Measurements from ENCODE around the gene HECTD3.

DNA sequence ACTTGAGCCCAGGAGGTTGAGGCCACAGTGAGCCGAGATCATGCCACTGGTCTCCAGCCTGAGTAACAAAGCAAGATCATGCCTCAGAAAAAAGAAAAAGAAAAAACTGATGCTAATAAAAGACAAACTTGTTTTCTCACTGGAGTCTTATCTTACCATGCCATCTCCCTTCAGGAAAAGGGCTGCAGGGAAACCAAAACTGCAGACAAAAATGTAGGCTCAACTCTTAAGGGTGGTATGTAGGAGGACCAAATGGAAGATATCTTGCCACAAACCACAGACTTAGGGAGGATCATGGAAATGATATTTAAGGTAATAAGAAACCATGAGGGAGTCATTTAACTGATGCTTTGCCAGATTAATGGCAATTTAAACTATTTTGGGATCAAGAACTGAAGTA is 33.8 kb upstream of the HECTD3 start:
- no peak for TF ChIP-seq CTCF (IDR thresholded peaks at IDR 0.05 in 4 of 5, conservative IDR thresholded peaks at IDR 0.05 in 1 of 5)
- no peak for TF ChIP-seq POLR2A (IDR thresholded peaks at IDR 0.05)
